ENCODE results near the gene LCORL. TPM values are rescaled to one million over a fixed set of nuclear protein-coding genes. Genes with fewer than 3 reads are reported as not detected.

The LCORL gene
- total and polyA plus RNA-seq, 3 donors from 2014 or later = 9.7 to 43.7 (median 37.6) TPM

DNA sequence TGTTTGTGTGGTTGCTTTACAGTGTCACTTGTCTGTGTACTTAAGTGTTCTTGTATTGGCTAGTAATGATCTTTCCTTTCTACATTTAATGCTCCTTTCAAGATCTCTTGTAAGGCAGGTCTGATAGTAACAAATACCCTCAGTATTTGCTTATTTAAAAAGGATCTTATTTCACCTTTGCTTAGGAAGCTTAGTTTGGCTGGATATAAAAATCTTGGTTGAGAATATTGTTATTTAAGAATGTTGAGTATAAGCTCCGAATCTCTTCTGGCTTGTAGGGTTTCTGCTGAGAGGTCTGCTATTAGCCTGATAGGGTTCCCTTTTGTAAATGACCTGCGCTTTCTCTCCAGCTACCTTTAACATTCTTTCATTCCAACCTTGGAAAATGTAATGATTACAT, 35.7 kb downstream of the LCORL start:
- WGBS, 2 donors = 94 to 97% methylated on average over 2 of the region's 2 CpGs
- no peak for DNase-seq

DNA sequence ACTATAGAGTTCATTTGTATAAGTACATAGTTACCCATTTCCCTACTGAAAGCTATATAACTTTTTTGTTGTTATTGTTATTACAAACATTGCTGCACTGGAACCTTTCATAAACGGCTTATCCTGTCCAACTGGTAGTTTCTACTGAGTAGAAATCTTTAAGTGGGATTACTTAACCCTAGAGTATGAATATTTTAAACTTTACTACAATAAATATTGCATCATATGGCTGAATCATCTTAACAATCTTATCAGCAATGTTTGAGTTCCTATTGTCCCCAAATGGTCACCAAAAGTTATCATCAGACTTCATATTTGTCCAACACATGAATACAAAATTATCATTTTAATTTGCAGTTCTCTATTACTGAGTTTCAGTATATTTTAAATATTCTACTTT, 40.5 kb downstream of the LCORL start:
- TF ChIP-seq CTCF (IDR thresholded peaks at IDR 0.05) (no peak), POLR2A (IDR thresholded peaks at IDR 0.05) (no peak)
- no peak for DNase-seq
- Histone ChIP-seq H3K4me1 (no peaks in the 10 kb centered on the region), H3K27ac (no peak overlapping the region), H3K36me3 (ENCODE audit: low read depth, missing control alignments) (no peaks in the 10 kb centered on the region), H3K9me3 (no peaks in the 10 kb centered on the region), H3K4me3 (no peak overlapping the region), H3K27me3 (no peaks in the 10 kb centered on the region)
- intact Hi-C loops (cut with DNase I; ENCODE audit: low total_unique reads) = no loop called here
- WGBS, 2 donors = 84 to 100% methylated on average over 1 of the region's 1 CpG

More for the DNA sequence above, 35.7 kb downstream of the LCORL start:
- no peaks in the 10 kb centered on the region for H3K27me3 ChIP-seq
- TF ChIP-seq CTCF (IDR thresholded peaks at IDR 0.05) (no peak), POLR2A (IDR thresholded peaks at IDR 0.05) (no peak)
- H3K27ac ChIP-seq = no peak overlapping the region
- intact Hi-C loops (cut with DNase I; ENCODE audit: low total_unique reads) = no loop called here
- H3K9me3 ChIP-seq = no peaks in the 10 kb centered on the region
- H3K4me3 ChIP-seq = no peak overlapping the region
- H3K4me1 ChIP-seq = no peaks in the 10 kb centered on the region
- no peaks in the 10 kb centered on the region for H3K36me3 ChIP-seq (ENCODE audit: low read depth, missing control alignments)

GRCh38 chr4:17968721-17969120, 52.8 kb downstream of the LCORL start:
- no peaks in the 10 kb centered on the region for H3K9me3 ChIP-seq
- intact Hi-C loops (cut with DNase I; ENCODE audit: low total_unique reads) = no loop called here

DNA sequence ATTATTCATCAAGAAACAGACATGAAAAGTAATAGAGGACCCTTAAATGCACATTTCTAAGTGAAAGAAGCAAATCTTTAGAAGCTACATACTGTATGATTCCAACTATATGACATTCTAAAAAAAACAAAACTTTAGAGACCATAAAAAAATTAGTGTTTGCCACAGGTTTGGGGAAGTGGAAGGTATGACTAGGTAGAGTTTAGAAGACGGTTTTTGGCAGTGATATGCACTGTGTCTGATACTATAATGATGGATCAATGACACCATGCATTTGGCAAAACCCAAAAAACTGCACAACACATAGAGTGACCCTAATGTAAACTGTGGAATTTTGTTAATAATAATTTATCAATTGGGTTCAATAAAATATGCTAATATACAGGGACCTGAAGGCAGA, 54.5 kb downstream of the LCORL start:
- no peak overlapping the region for H3K4me3 ChIP-seq
- no peaks in the 10 kb centered on the region for H3K27me3 ChIP-seq
- no peak for TF ChIP-seq CTCF (IDR thresholded peaks at IDR 0.05)
- TF ChIP-seq POLR2A (IDR thresholded peaks at IDR 0.05) = no peak
- intact Hi-C loops (cut with DNase I; ENCODE audit: low total_unique reads) = no loop called here
- WGBS, 2 donors = 97 to 100% methylated on average over 1 of the region's 1 CpG
- no peaks in the 10 kb centered on the region for H3K36me3 ChIP-seq (ENCODE audit: low read depth, missing control alignments)
- H3K4me1 ChIP-seq = no peaks in the 10 kb centered on the region
- H3K27ac ChIP-seq = no peak overlapping the region
- no peaks in the 10 kb centered on the region for H3K9me3 ChIP-seq
- DNase-seq = no peak

More at GRCh38 chr4:17968721-17969120, 52.8 kb downstream of the LCORL start:
- TF ChIP-seq POLR2A (IDR thresholded peaks at IDR 0.05) (no peak), CTCF (IDR thresholded peaks at IDR 0.05) (no peak)
- no peaks in the 10 kb centered on the region for H3K27me3 ChIP-seq
- H3K27ac ChIP-seq = no peak overlapping the region
- H3K4me1 ChIP-seq = no peaks in the 10 kb centered on the region
- no peak for DNase-seq
- no peak overlapping the region for H3K4me3 ChIP-seq
- H3K36me3 ChIP-seq (ENCODE audit: low read depth, missing control alignments) = no peaks in the 10 kb centered on the region

DNA sequence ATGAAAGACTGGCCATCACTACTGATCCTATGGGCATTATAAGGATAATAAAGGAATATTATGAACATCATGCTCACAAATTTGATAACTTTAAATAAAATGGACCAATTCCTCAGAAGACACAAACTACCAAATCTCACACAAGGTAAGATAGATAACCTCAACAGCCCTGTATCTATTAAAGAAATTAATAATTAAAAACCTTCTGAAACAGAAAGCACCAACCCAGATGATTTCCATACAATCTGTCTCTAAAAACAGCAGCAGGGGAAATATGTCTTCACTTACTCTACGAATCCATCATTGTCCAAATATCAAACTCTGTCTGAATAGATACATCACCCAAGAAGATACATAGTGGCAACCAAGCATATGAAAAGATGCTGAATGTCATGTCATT, 55.2 kb downstream of the LCORL start:
- no peaks in the 10 kb centered on the region for H3K27me3 ChIP-seq
- intact Hi-C loops (cut with DNase I; ENCODE audit: low total_unique reads) = no loop called here
- no peak overlapping the region for H3K27ac ChIP-seq
- no peak for DNase-seq
- H3K4me3 ChIP-seq = no peak overlapping the region
- H3K36me3 ChIP-seq (ENCODE audit: low read depth, missing control alignments) = no peaks in the 10 kb centered on the region
- 50 to 67% methylated on average over 1 of the region's 1 CpG for WGBS, 2 donors
- H3K9me3 ChIP-seq = no peaks in the 10 kb centered on the region
- TF ChIP-seq POLR2A (IDR thresholded peaks at IDR 0.05) (no peak), CTCF (IDR thresholded peaks at IDR 0.05) (no peak)
- no peaks in the 10 kb centered on the region for H3K4me1 ChIP-seq
